ENCODE measurements around the gene SLC2A13. TPM values are rescaled to one million over a fixed set of nuclear protein-coding genes. Genes with fewer than 3 reads are reported as not detected.

SLC2A13 gene
- total RNA-seq, 2 donors from 2014 or later: 10.3 to 12.9 TPM

- no peak for DNase-seq
- Mint-ChIP-seq H3K4me3 (no peak overlapping the region), H3K36me3 (ENCODE audit: low read depth) (no peaks in the 10 kb centered on the region), H3K27ac (no peak overlapping the region), H3K9me3 (no peaks in the 10 kb centered on the region), H3K27me3 (ENCODE audit: insufficient read depth) (no peaks in the 10 kb centered on the region), H3K4me1 (peaks cover 10% of the 10 kb centered on the region)
- Histone ChIP-seq H3K4me3 (ENCODE audit: low read length) (no peak overlapping the region), H3K27ac (ENCODE audit: low read depth, low read length) (no peak overlapping the region), H3K9me3 (ENCODE audit: control insufficient read depth, low read length) (no peaks in the 10 kb centered on the region), H3K4me1 (ENCODE audit: control insufficient read depth, insufficient read depth, low read length) (peaks cover 4% of the 10 kb centered on the region), H3K27me3 (ENCODE audit: control insufficient read depth, insufficient read depth, low read length, poor library complexity, severe bottlenecking) (no peaks in the 10 kb centered on the region), H3K36me3 (ENCODE audit: control insufficient read depth, insufficient read depth, low read length) (no peaks in the 10 kb centered on the region), H3K9ac (ENCODE audit: extremely low read depth, low read length, poor library complexity, severe bottlenecking) (no peak overlapping the region)
- 92 to 96% methylated on average over 2 of the region's 2 CpGs for WGBS, 2 experiments (ENCODE audit: insufficient coverage in 1 of 2, insufficient read length in 1 of 2)
- TF ChIP-seq, protein P1, sequence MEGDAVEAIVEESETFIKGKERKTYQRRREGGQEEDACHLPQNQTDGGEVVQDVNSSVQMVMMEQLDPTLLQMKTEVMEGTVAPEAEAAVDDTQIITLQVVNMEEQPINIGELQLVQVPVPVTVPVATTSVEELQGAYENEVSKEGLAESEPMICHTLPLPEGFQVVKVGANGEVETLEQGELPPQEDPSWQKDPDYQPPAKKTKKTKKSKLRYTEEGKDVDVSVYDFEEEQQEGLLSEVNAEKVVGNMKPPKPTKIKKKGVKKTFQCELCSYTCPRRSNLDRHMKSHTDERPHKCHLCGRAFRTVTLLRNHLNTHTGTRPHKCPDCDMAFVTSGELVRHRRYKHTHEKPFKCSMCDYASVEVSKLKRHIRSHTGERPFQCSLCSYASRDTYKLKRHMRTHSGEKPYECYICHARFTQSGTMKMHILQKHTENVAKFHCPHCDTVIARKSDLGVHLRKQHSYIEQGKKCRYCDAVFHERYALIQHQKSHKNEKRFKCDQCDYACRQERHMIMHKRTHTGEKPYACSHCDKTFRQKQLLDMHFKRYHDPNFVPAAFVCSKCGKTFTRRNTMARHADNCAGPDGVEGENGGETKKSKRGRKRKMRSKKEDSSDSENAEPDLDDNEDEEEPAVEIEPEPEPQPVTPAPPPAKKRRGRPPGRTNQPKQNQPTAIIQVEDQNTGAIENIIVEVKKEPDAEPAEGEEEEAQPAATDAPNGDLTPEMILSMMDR (conservative IDR thresholded peaks at IDR 0.05): no peak
These were observed 60.2 kb downstream of the SLC2A13 start for GRCh38 chr12:40045656-40046055.

GRCh38 chr12:40044396-40044795 is 61.5 kb downstream of the SLC2A13 start:
- Mint-ChIP-seq H3K27ac (no peak overlapping the region), H3K9me3 (no peaks in the 10 kb centered on the region), H3K4me3 (no peak overlapping the region), H3K36me3 (ENCODE audit: low read depth) (no peaks in the 10 kb centered on the region), H3K4me1 (peaks cover 15% of the 10 kb centered on the region), H3K27me3 (ENCODE audit: insufficient read depth) (no peaks in the 10 kb centered on the region)
- no peak overlapping the region for H3K9ac ChIP-seq (ENCODE audit: extremely low read depth, low read length, poor library complexity, severe bottlenecking)
- peaks cover 4% of the 10 kb centered on the region for H3K4me1 ChIP-seq (ENCODE audit: control insufficient read depth, insufficient read depth, low read length)
- H3K9me3 ChIP-seq (ENCODE audit: control insufficient read depth, low read length): no peaks in the 10 kb centered on the region
- no peak overlapping the region for H3K27ac ChIP-seq (ENCODE audit: low read depth, low read length)
- no peaks in the 10 kb centered on the region for H3K27me3 ChIP-seq (ENCODE audit: control insufficient read depth, insufficient read depth, low read length, poor library complexity, severe bottlenecking)
- TF ChIP-seq, protein P1 (conservative IDR thresholded peaks at IDR 0.05): no peak
- no peaks in the 10 kb centered on the region for H3K36me3 ChIP-seq (ENCODE audit: control insufficient read depth, insufficient read depth, low read length)
- DNase-seq: no peak
- no peak overlapping the region for H3K4me3 ChIP-seq (ENCODE audit: low read length)

DNA sequence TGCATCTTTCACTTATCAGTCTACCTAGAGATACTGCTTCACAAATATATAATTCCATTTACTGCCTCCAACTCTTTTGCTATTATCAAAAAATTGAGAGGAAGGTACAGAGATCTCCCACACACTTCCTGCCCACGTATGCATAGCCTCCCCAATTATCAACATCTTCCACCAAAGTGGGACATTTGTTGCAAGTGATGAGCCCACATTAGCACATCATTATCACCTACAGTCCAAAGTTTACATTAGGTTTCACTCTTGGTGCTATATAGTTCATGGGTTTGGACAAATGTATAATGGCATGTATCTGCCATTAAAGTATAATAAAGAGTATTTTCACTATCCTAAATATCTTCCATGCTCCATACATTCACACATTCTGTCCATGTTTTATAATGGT is 66.3 kb downstream of the SLC2A13 start:
- Histone ChIP-seq H3K27ac (ENCODE audit: low read depth, low read length) (no peak overlapping the region), H3K27me3 (ENCODE audit: control insufficient read depth, insufficient read depth, low read length, poor library complexity, severe bottlenecking) (no peaks in the 10 kb centered on the region), H3K4me1 (ENCODE audit: control insufficient read depth, insufficient read depth, low read length) (peaks cover 2% of the 10 kb centered on the region), H3K9me3 (ENCODE audit: control insufficient read depth, low read length) (no peaks in the 10 kb centered on the region), H3K4me3 (ENCODE audit: low read length) (no peak overlapping the region), H3K36me3 (ENCODE audit: control insufficient read depth, insufficient read depth, low read length) (no peaks in the 10 kb centered on the region), H3K9ac (ENCODE audit: extremely low read depth, low read length, poor library complexity, severe bottlenecking) (no peak overlapping the region)
- Mint-ChIP-seq H3K27ac (no peak overlapping the region), H3K27me3 (ENCODE audit: insufficient read depth) (no peaks in the 10 kb centered on the region), H3K9me3 (no peaks in the 10 kb centered on the region), H3K4me3 (no peak overlapping the region), H3K4me1 (peaks cover 20% of the 10 kb centered on the region), H3K36me3 (ENCODE audit: low read depth) (no peaks in the 10 kb centered on the region)
- DNase-seq: no peak
- WGBS, 2 experiments (ENCODE audit: insufficient coverage in 1 of 2, insufficient read length in 1 of 2): 80 to 86% methylated on average over 1 of the region's 1 CpG
- TF ChIP-seq, protein P1 (conservative IDR thresholded peaks at IDR 0.05): no peak
